Colonic mucosa (tissue), 4 donors: Measurements from ENCODE around the gene CLEC2L. TPM values are rescaled to one million over a fixed set of nuclear protein-coding genes. Genes with fewer than 3 reads are reported as not detected.

Experiments used
- DNase-seq: peaks from one replicate; pipeline ENCODE4 v3.0.0-alpha.2; 2020
- H3K27ac ChIP-seq: fragments of 200-600 bp; one replicate; pipeline ENCODE4 v1.8.0; 2021
- H3K27me3 ChIP-seq: fragments of 200-600 bp; one replicate; pipeline ENCODE4 v1.8.0; 2021
- H3K36me3 ChIP-seq: fragments of 200-600 bp; one replicate; pipeline ENCODE4 v1.8.0; 2021
- H3K4me1 ChIP-seq: fragments of 200-600 bp; one replicate; pipeline ENCODE4 v1.8.0; 2021; ENCODE audit warnings: mild to moderate bottlenecking
- H3K4me3 ChIP-seq: fragments of 200-600 bp; one replicate; pipeline ENCODE4 v1.8.0; 2021
- H3K9ac ChIP-seq, 2 donors: one replicate each; pipeline ENCODE4 v1.7.0; 2013; ENCODE audit warnings: control low read depth in 2 of 2, low read depth in 2 of 2, low read length in 2 of 2
- H3K9me3 ChIP-seq: fragments of 200-600 bp; one replicate; pipeline ENCODE4 v1.8.0; 2021
- CTCF ChIP-seq: fragments of 200-600 bp; IDR thresholded peaks from one replicate; pipeline ENCODE4 v1.8.0; 2022; ENCODE audit warnings: antibody characterized with exemption, mild to moderate bottlenecking
- intact Hi-C: fragments of 100-400 bp; cut with DNase I; formaldehyde crosslinking; loops from one replicate; pipeline ENCODE4 v1.14.1; 2022
- total RNA-seq, 2 donors: library from RNA; stranded (reverse); fragmentation: NEBNext Ultra II Directional in 1 of 2; extraction: Animal tissue kit (Norgen Biotek cat#: 25700) in 1 of 2; gene quantifications; one replicate each; pipeline ENCODE4 v1.2.1, GENCODE V29; 2021
- donor health status: healthy.
- donor health status: DM: no; HTN: no; CAD: no.
- donor health status: DM: no; HTN: no; CAD: no.

Gene CLEC2L
- not detected for total RNA-seq

GRCh38 chr7:139523199-139523941, at the start of gene CLEC2L:
Gene CLEC2L (plus strand): TSS chr7:139523685. CDS start chr7:139523928, 243 bp downstream.
- H3K27ac ChIP-seq, result no peak within 1 kb of the TSS
- intact Hi-C loops, result no loop called here
- H3K4me3 ChIP-seq, result no peak within 1 kb of the TSS

GRCh38 chr7:139476139-139476538, 47.3 kb upstream of the CLEC2L start:
- Histone ChIP-seq H3K4me3 (no peak overlapping the region), H3K27ac (no peak overlapping the region), H3K9me3 (no peaks in the 10 kb centered on the region), H3K27me3 (no peaks in the 10 kb centered on the region), H3K4me1 (no peaks in the 10 kb centered on the region), H3K9ac (no peak overlapping the region), H3K36me3 (no peaks in the 10 kb centered on the region)
- intact Hi-C loops, result no loop called here
- DNase-seq, result no peak
- no peak for TF ChIP-seq CTCF

More at GRCh38 chr7:139523199-139523941, at the start of gene CLEC2L:
- H3K36me3 ChIP-seq, result no peaks in the 10 kb centered on the region
- TF ChIP-seq CTCF, result no peak
- no peaks in the 10 kb centered on the region for H3K9me3 ChIP-seq
- DNase-seq, result no peak
- H3K4me1 ChIP-seq, result no peaks in the 10 kb centered on the region
- H3K9ac ChIP-seq, result no peak within 1 kb of the TSS
- peaks cover 22% of the 10 kb centered on the region for H3K27me3 ChIP-seq

GRCh38 chr7:139476891-139477290, 46.6 kb upstream of the CLEC2L start:
- DNase-seq, result no peak
- no peaks in the 10 kb centered on the region for H3K4me1 ChIP-seq
- TF ChIP-seq CTCF, result no peak
- H3K4me3 ChIP-seq, result no peak overlapping the region
- no peaks in the 10 kb centered on the region for H3K9me3 ChIP-seq
- no peak overlapping the region for H3K27ac ChIP-seq
- H3K9ac ChIP-seq, result no peak overlapping the region
- H3K27me3 ChIP-seq, result peaks cover 1% of the 10 kb centered on the region
- intact Hi-C loops, result no loop called here
- H3K36me3 ChIP-seq, result no peaks in the 10 kb centered on the region

- intact Hi-C loops, result no loop called here
- H3K9me3 ChIP-seq, result no peaks in the 10 kb centered on the region
- peaks cover 24% of the 10 kb centered on the region for H3K27me3 ChIP-seq
- no peak overlapping the region for H3K9ac ChIP-seq
- peaks cover 6% of the 10 kb centered on the region for H3K4me1 ChIP-seq
- no peaks in the 10 kb centered on the region for H3K36me3 ChIP-seq
- H3K4me3 ChIP-seq, result no peak overlapping the region
- no peak overlapping the region for H3K27ac ChIP-seq
- peak; percentile 66 for DNase-seq
- TF ChIP-seq CTCF, result no peak
These were observed 43.9 kb upstream of the CLEC2L start for GRCh38 chr7:139479620-139480019.

- peaks cover 24% of the 10 kb centered on the region for H3K27me3 ChIP-seq
- no peak for DNase-seq
- peaks cover 6% of the 10 kb centered on the region for H3K4me1 ChIP-seq
- H3K4me3 ChIP-seq, result no peak overlapping the region
- H3K9ac ChIP-seq, result no peak overlapping the region
- no peak for TF ChIP-seq CTCF
- no peak overlapping the region for H3K27ac ChIP-seq
- no peaks in the 10 kb centered on the region for H3K9me3 ChIP-seq
- H3K36me3 ChIP-seq, result no peaks in the 10 kb centered on the region
- intact Hi-C loops, result no loop called here
These were observed 42.1 kb upstream of the CLEC2L start for GRCh38 chr7:139481364-139481763.
